Lower lobe of right lung (tissue), 2 donors: ENCODE results near the gene RHOG. TPM values are rescaled to one million over a fixed set of nuclear protein-coding genes. Genes with fewer than 3 reads are reported as not detected.
"Not testable (repeated sequence)": the region's sequence is repeated elsewhere in the genome, so short reads cannot be mapped to it uniquely, and the experiment has no call there.

ENCODE experiments used
- ATAC-seq, 2 donors: fragments of 200-7000 bp; cut with Tn5 transposase; one replicate each; pipeline ENCODE4 v1.9.1; 2020 to 2022; ENCODE audit warnings: mild to moderate bottlenecking in 2 of 2, moderate library complexity in 2 of 2
- DNase-seq: peaks from one replicate; pipeline ENCODE4 v3.0.0-alpha.2; 2020
- H3K27ac ChIP-seq: fragments of 200-600 bp; one replicate; pipeline ENCODE4 v1.8.0; 2022
- H3K27me3 ChIP-seq: fragments of 200-600 bp; one replicate; pipeline ENCODE4 v1.8.0; 2022; ENCODE audit warnings: low read depth
- H3K36me3 ChIP-seq: fragments of 200-600 bp; one replicate; pipeline ENCODE4 v1.8.0; 2022; ENCODE audit warnings: mild to moderate bottlenecking
- H3K4me1 ChIP-seq: fragments of 200-600 bp; one replicate; pipeline ENCODE4 v1.8.0; 2022
- H3K4me3 ChIP-seq: fragments of 200-600 bp; one replicate; pipeline ENCODE4 v1.8.0; 2022; ENCODE audit warnings: mild to moderate bottlenecking
- H3K9me3 ChIP-seq: fragments of 200-600 bp; one replicate; pipeline ENCODE4 v1.8.0; 2022
- CTCF ChIP-seq: fragments of 200-600 bp; IDR thresholded peaks from one replicate; pipeline ENCODE4 v1.8.0; 2022; ENCODE audit warnings: antibody characterized with exemption, mild to moderate bottlenecking
- intact Hi-C: fragments of 100-400 bp; cut with DNase I; formaldehyde crosslinking; loops from one replicate; pipeline ENCODE4 v1.11.0; 2022
- total RNA-seq: library from RNA; stranded (reverse); fragmentation: NEBNext Ultra II Directional; extraction: Animal tissue kit (Norgen Biotek cat#: 25700); gene quantifications from one replicate; pipeline ENCODE4 v1.2.1, GENCODE V29; 2021
- donor health status: DM: no; HTN: yes; CAD: no; lungs with severe emphysema.

RHOG gene
- total RNA-seq, 1 donor from 2014 or later = 86.5 TPM

- Histone ChIP-seq H3K4me1 (no peaks in the 10 kb centered on the region), H3K27me3 (no peaks in the 10 kb centered on the region), H3K27ac (no peak overlapping the region), H3K36me3 (peaks cover 22% of the 10 kb centered on the region), H3K9me3 (no peaks in the 10 kb centered on the region), H3K4me3 (no peak overlapping the region)
- no peak for TF ChIP-seq CTCF
- ATAC-seq = no peak
- intact Hi-C loops = no loop called here
- no peak for DNase-seq
Observed at GRCh38 chr11:3822312-3822711, 18.4 kb downstream of the RHOG start.

GRCh38 chr11:3820971-3821370 is 19.8 kb downstream of the RHOG start:
- Histone ChIP-seq H3K9me3 (no peaks in the 10 kb centered on the region), H3K27me3 (no peaks in the 10 kb centered on the region), H3K36me3 (peaks cover 10% of the 10 kb centered on the region), H3K4me3 (no peak overlapping the region), H3K4me1 (no peaks in the 10 kb centered on the region), H3K27ac (no peak overlapping the region)
- ATAC-seq (no peak), DNase-seq (no peak)
- TF ChIP-seq CTCF = no peak
- intact Hi-C loops = no loop called here

- DNase-seq (no peak), ATAC-seq (no peak)
- H3K4me3 ChIP-seq = peak overlapping the region; percentile 14
- H3K36me3 ChIP-seq = no peaks in the 10 kb centered on the region
- H3K27ac ChIP-seq = no peak overlapping the region
- H3K9me3 ChIP-seq = no peaks in the 10 kb centered on the region
- intact Hi-C loops = no loop called here
- no peak for TF ChIP-seq CTCF
- H3K27me3 ChIP-seq = no peaks in the 10 kb centered on the region
- no peaks in the 10 kb centered on the region for H3K4me1 ChIP-seq
Observed at GRCh38 chr11:3817181-3817800, 23.5 kb downstream of the RHOG start.

- intact Hi-C loops = no loop called here
- no peaks in the 10 kb centered on the region for H3K4me1 ChIP-seq
- no peaks in the 10 kb centered on the region for H3K9me3 ChIP-seq
- no peaks in the 10 kb centered on the region for H3K27me3 ChIP-seq
- DNase-seq (no peak), ATAC-seq (peak; percentile 48 to 67)
- H3K36me3 ChIP-seq = no peaks in the 10 kb centered on the region
- peak overlapping the region; percentile 14 for H3K4me3 ChIP-seq
- H3K27ac ChIP-seq = no peak overlapping the region
- TF ChIP-seq CTCF = no peak
Observed at GRCh38 chr11:3816673-3817072, 24.1 kb downstream of the RHOG start.

GRCh38 chr11:3815845-3816244 is 24.9 kb downstream of the RHOG start:
- no peaks in the 10 kb centered on the region for H3K4me1 ChIP-seq
- no peaks in the 10 kb centered on the region for H3K9me3 ChIP-seq
- no peaks in the 10 kb centered on the region for H3K36me3 ChIP-seq
- H3K27ac ChIP-seq = peak overlapping the region; percentile 38
- peak; percentile 34 to 35 for ATAC-seq
- no peak for TF ChIP-seq CTCF
- DNase-seq = no peak
- H3K27me3 ChIP-seq = no peaks in the 10 kb centered on the region
- intact Hi-C loops = no loop called here
- H3K4me3 ChIP-seq = peak overlapping the region; percentile 14

GRCh38 chr11:3814832-3815231 is 25.9 kb downstream of the RHOG start:
- intact Hi-C loops, DNase-seq, ATAC-seq: not testable (repeated sequence)

More at GRCh38 chr11:3814832-3815231, 25.9 kb downstream of the RHOG start:
- H3K27ac ChIP-seq, H3K4me3 ChIP-seq, H3K27me3 ChIP-seq, H3K9me3 ChIP-seq, H3K4me1 ChIP-seq, H3K36me3 ChIP-seq: not testable (repeated sequence)
